ENCODE data around the gene SGTA.
"Not testable (repeated sequence)": the region's sequence is repeated elsewhere in the genome, so short reads cannot be mapped to it uniquely, and the experiment has no call there.

Gene SGTA

DNA sequence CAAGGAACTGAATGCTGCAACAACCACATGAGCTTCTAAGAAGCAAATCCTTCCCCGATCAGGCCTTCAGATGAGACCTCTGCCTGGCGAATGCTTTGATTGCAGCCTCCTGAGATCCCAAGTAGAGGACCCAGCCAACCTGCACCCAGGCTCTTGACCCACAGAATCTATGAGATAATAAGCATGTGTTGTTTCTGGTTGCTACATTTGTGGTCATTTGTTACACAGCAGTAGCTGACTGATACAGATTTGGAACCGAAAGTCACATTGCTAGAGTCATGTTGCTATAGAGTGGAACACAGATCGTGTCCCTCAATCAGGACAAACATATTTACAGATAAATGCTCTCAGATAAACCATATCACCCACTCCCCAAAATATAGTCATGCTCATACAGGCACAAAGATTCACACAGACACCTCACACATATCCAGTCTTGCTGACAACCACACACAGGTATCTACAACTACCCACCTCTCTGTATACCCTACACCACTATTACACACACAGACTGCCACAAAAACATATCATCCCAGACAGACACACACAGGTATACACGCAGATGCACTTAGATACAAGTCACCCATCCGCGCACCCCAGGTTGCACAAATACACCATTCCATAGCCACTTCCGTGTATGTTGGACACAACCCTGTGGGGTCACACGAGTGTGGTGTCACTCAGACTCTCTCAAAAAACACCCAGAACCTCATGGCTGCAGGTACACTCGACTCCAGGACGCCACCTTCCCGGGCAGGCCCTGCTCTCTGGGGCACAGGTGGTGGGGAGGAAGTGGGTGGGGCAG is 67.4 kb downstream of the SGTA start:
- H3K4me3 ChIP-seq (ENCODE audit: low read depth, low read length) = no peak overlapping the region
- TF ChIP-seq, protein P1, sequence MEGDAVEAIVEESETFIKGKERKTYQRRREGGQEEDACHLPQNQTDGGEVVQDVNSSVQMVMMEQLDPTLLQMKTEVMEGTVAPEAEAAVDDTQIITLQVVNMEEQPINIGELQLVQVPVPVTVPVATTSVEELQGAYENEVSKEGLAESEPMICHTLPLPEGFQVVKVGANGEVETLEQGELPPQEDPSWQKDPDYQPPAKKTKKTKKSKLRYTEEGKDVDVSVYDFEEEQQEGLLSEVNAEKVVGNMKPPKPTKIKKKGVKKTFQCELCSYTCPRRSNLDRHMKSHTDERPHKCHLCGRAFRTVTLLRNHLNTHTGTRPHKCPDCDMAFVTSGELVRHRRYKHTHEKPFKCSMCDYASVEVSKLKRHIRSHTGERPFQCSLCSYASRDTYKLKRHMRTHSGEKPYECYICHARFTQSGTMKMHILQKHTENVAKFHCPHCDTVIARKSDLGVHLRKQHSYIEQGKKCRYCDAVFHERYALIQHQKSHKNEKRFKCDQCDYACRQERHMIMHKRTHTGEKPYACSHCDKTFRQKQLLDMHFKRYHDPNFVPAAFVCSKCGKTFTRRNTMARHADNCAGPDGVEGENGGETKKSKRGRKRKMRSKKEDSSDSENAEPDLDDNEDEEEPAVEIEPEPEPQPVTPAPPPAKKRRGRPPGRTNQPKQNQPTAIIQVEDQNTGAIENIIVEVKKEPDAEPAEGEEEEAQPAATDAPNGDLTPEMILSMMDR (IDR thresholded peaks at IDR 0.05; ENCODE audit: low read depth, low read length) = no peak

DNA sequence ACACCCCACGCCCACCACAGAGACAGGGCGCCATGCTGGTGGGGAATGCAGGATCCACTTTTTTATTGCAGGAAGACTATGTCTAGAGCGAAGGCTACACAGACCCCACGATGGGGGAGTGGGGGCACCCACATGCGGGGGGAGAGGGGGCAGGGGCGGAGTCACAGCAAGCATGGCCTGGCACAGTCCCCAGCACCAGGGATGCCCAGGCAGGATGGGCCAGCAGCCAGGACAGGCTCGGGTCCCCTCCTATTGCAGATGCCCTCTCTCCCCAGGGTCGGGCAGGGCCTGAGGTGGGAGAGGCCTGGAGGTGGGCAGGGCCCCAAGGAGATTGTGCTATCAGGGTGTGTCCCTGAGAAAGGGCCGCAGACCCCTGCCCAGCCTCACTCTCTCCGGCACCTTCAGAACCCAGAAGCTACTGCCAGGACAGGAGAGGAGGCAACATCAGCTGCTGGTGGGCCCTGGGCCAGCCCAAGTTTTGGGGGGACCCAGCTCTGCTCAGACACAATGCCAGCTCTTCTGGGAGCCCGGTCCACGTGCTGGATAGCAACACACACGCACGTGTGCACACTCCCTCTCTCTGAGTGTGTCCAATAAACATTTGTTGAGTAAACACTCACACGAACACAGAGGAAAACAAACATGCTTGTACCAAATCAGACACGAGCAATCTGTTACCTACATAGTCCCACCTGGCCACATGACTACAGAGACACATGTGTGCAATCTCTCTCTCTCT is 68.4 kb downstream of the SGTA start:
- no peak overlapping the region for H3K4me3 ChIP-seq (ENCODE audit: low read depth, low read length)
- TF ChIP-seq, protein P1 (IDR thresholded peaks at IDR 0.05; ENCODE audit: low read depth, low read length) = no peak

DNA sequence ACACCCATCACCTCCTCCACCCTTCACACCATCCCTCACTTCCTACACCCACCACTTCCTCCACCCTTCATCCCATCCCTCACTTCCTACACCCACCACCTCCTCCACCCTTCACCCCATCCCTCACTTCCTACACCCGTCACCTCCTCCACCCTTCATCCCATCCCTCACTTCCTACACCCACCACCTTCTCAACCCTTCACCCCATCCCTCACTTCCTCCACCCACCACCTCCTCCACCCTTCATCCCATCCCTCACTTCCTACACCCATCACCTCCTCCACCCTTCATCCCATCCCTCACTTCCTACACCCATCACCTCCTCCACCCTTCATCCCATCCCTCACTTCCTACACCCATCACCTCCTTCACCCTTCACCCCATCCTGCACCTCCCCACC is 69.0 kb downstream of the SGTA start:
- H3K4me3 ChIP-seq (ENCODE audit: low read depth, low read length) = not testable (repeated sequence)

DNA sequence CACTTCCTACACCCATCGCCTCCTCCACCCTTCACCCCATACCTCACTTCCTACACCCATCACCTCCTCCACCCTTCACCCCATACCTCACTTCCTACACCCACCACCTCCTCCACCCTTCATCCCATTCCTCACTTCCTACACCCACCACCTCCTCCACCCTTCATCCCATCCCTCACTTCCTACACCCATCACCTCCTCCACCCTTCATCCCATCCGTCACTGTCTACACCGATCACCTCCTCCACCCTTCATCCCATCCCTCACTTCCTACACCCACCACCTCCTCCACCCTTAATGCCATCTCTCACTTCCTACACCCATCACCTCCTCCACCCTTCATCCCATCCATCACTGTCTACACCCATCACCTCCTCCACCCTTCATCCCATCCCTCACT is 69.9 kb downstream of the SGTA start:
- not testable (repeated sequence) for H3K4me3 ChIP-seq (ENCODE audit: low read depth, low read length)

DNA sequence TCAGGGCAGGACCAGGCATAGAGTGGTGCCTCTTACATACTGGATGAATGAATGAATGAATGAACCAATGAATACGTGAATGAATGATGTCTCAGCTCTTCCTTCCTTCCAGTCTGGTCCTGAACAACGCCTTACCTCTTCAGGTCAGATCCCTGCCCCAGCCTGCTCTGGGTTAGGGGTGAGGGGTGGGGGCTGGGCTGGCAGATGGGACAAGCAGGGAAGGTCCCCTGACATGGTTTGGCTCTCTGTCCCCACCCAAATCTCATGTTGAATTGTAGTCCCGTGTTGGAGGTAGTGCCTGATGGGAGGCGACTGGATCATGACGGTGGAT is 71.2 kb downstream of the SGTA start:
- H3K4me3 ChIP-seq (ENCODE audit: low read depth, low read length) = no peak overlapping the region
- TF ChIP-seq, protein P1 (IDR thresholded peaks at IDR 0.05; ENCODE audit: low read depth, low read length) = no peak

GRCh38 chr19:2711172-2711874 is 71.8 kb downstream of the SGTA start:
- no peak overlapping the region for H3K4me3 ChIP-seq (ENCODE audit: low read depth, low read length)
- TF ChIP-seq, protein P1 (IDR thresholded peaks at IDR 0.05; ENCODE audit: low read depth, low read length) = no peak

- no peak overlapping the region for H3K4me3 ChIP-seq (ENCODE audit: low read depth, low read length)
Observed at GRCh38 chr19:2706251-2706650, 76.8 kb downstream of the SGTA start.

More at GRCh38 chr19:2706251-2706650, 76.8 kb downstream of the SGTA start:
- TF ChIP-seq, protein P1 (IDR thresholded peaks at IDR 0.05; ENCODE audit: low read depth, low read length) = no peak
